WTC11 (cell line): Measurements from ENCODE around the gene ITFG1. TPM values are rescaled to one million over a fixed set of nuclear protein-coding genes. Genes with fewer than 3 reads are reported as not detected.

Source experiments
- ATAC-seq: fragments of 200-7000 bp; cut with Tn5 transposase; 2 replicates; pipeline ENCODE4 v1.10.0; 2021; ENCODE audit warnings: mild to moderate bottlenecking, moderate library complexity
- CTCF ChIA-PET: fragments of 300-600 bp; sonication (Branson Sonifier 250); formaldehyde crosslinking; loops from one replicate; lab custom pipeline; 2021; ENCODE audit warnings: antibody characterized with exemption; lab: Charles Lee
- POLR2A ChIA-PET: fragments of 350-600 bp; sonication (Branson Sonifier 250); formaldehyde crosslinking; loops from one replicate; lab custom pipeline; 2021; ENCODE audit warnings: antibody characterized with exemption; lab: Charles Lee
- DNase-seq: peaks from one replicate; pipeline ENCODE4 v3.0.0; 2021; ENCODE audit warnings: low spot score
- H3K27ac Mint-ChIP-seq: 2 replicates; pipeline ENCODE4 v1.8.0; 2021; ENCODE audit warnings: mixed read lengths
- H3K27me3 Mint-ChIP-seq: 2 replicates; pipeline ENCODE4 v1.8.0; 2021; ENCODE audit warnings: low read depth, mild to moderate bottlenecking, moderate library complexity, mixed read lengths
- H3K36me3 Mint-ChIP-seq: 2 replicates; pipeline ENCODE4 v1.8.0; 2021; ENCODE audit warnings: mixed read lengths
- H3K4me1 Mint-ChIP-seq: 2 replicates; pipeline ENCODE4 v1.8.0; 2022; ENCODE audit warnings: mixed read lengths
- H3K4me3 Mint-ChIP-seq: 2 replicates; pipeline ENCODE4 v1.8.0; 2021; ENCODE audit warnings: mild to moderate bottlenecking, moderate library complexity, mixed read lengths
- H3K9me3 Mint-ChIP-seq: 2 replicates; pipeline ENCODE4 v1.8.0; 2021; ENCODE audit warnings: mixed read lengths
- ELF4 ChIP-seq: sonication (generic); formaldehyde crosslinking; IDR thresholded peaks from 2 replicates; pipeline ENCODE4 v1.8.1; 2022; ENCODE audit warnings: low read depth, mild to moderate bottlenecking, moderate library complexity, missing genetic modification reagents
- ETV6 ChIP-seq: sonication (generic); formaldehyde crosslinking; IDR thresholded peaks from 2 replicates; pipeline ENCODE4 v1.8.1; 2022; ENCODE audit warnings: mild to moderate bottlenecking, missing genetic modification reagents
- GRHL2 ChIP-seq: fragments of 250-450 bp; sonication (Bioruptor Pico); IDR thresholded peaks from 2 replicates; pipeline ENCODE4 v1.8.0; 2022; ENCODE audit warnings: mild to moderate bottlenecking, moderate library complexity; ENCODE audit not compliant: insufficient replicate concordance, severe bottlenecking
- NFYB ChIP-seq: sonication (generic); formaldehyde crosslinking; conservative IDR thresholded peaks from 2 replicates; pipeline ENCODE4 v1.8.0; 2022; ENCODE audit warnings: low read depth, missing genetic modification reagents
- RELA ChIP-seq: sonication (generic); formaldehyde crosslinking; IDR thresholded peaks from 2 replicates; pipeline ENCODE4 v1.8.1; 2022; ENCODE audit warnings: missing genetic modification reagents, mild to moderate bottlenecking, borderline replicate concordance
- TCF7 ChIP-seq: sonication (generic); formaldehyde crosslinking; IDR thresholded peaks from 2 replicates; pipeline ENCODE4 v1.8.0; 2022; ENCODE audit warnings: mild to moderate bottlenecking, low read depth, missing genetic modification reagents, moderate library complexity
- ZBTB21 ChIP-seq: sonication (generic); formaldehyde crosslinking; IDR thresholded peaks from 2 replicates; pipeline ENCODE4 v1.8.1; 2023; ENCODE audit warnings: mild to moderate bottlenecking, missing genetic modification reagents, borderline replicate concordance
- ZNF219 ChIP-seq: sonication (generic); formaldehyde crosslinking; IDR thresholded peaks from 2 replicates; pipeline ENCODE4 v1.8.0; 2023; ENCODE audit warnings: missing genetic modification reagents, mild to moderate bottlenecking, borderline replicate concordance
- ZNF232 ChIP-seq: sonication (generic); formaldehyde crosslinking; IDR thresholded peaks from 2 replicates; pipeline ENCODE4 v1.8.0; 2022; ENCODE audit warnings: mild to moderate bottlenecking, missing genetic modification reagents
- ZNF396 ChIP-seq: fragments of 250-450 bp; sonication (Bioruptor Pico); IDR thresholded peaks from 2 replicates; pipeline ENCODE4 v1.8.0; 2021; ENCODE audit warnings: mild to moderate bottlenecking, moderate library complexity, borderline replicate concordance
- total RNA-seq: library from RNA; stranded (reverse); gene quantifications from 3 replicates; pipeline ENCODE4 v1.2.3, GENCODE V29; 2021
- TF ChIP-seq, protein P1 (sequence below): sonication (generic); formaldehyde crosslinking; IDR thresholded peaks from 2 replicates; pipeline ENCODE4 v1.8.1; 2022; ENCODE audit warnings: mild to moderate bottlenecking, moderate library complexity, missing genetic modification reagents
- TF ChIP-seq, protein P2 (sequence below): sonication (generic); formaldehyde crosslinking; IDR thresholded peaks from 2 replicates; pipeline ENCODE4 v1.8.0; 2023; ENCODE audit warnings: missing genetic modification reagents
- TF ChIP-seq, protein P3 (sequence below): sonication (generic); formaldehyde crosslinking; IDR thresholded peaks from 2 replicates; pipeline ENCODE4 v1.8.0; 2022; ENCODE audit warnings: mild to moderate bottlenecking, missing genetic modification reagents
- TF ChIP-seq, protein P4 (sequence below): sonication (generic); formaldehyde crosslinking; conservative IDR thresholded peaks from 2 replicates; pipeline ENCODE4 v1.8.1; 2023; ENCODE audit warnings: mild to moderate bottlenecking, low read depth, missing genetic modification reagents, moderate library complexity
- TF ChIP-seq, protein P5 (sequence below): sonication (generic); formaldehyde crosslinking; IDR thresholded peaks from 2 replicates; pipeline ENCODE4 v1.8.0; 2022; ENCODE audit warnings: missing genetic modification reagents
- TF ChIP-seq, protein P6 (sequence below): sonication (generic); formaldehyde crosslinking; IDR thresholded peaks from 2 replicates; pipeline ENCODE4 v1.8.1; 2022; ENCODE audit warnings: low read depth, missing genetic modification reagents, borderline replicate concordance
- TF ChIP-seq, protein P7 (sequence below): sonication (generic); formaldehyde crosslinking; IDR thresholded peaks from 2 replicates; pipeline ENCODE4 v1.8.1; 2022; ENCODE audit warnings: mild to moderate bottlenecking, missing genetic modification reagents, moderate library complexity, borderline replicate concordance

Gene ITFG1
- total RNA-seq, 1 experiment from 2014 or later, result 21.1 TPM

DNA sequence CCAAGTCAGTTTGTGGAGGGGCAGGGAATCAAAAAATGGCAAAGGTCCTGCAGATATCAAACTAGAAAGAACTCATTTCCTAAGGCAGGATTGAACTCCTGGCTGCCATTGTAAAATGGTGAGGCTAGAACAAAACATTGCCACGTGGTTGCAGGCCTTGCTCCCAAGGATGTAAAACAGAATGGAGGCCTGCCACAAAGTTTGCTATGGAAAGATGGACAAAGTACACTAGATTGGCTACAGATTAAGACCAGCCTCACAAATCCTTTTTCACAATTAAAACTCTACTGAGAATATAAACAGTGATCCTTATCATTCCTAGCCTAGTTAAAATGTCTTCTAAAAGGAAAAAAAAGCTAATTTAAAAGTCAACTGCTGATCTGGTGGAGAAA lies 31.2 kb upstream of the ITFG1 start:
- ChIA-PET POLR2A (no interaction called here), CTCF (no interaction called here)
- Mint-ChIP-seq H3K9me3 (peaks cover 41% of the 10 kb centered on the region), H3K4me1 (peaks cover 21% of the 10 kb centered on the region), H3K27me3 (no peaks in the 10 kb centered on the region), H3K4me3 (no peak overlapping the region; the same call in 1 of the 2 replicates), H3K36me3 (peaks cover 51% of the 10 kb centered on the region), H3K27ac (peak overlapping the region; percentile 16)
- ATAC-seq, result no peak
- no peak for DNase-seq
- TF ChIP-seq ELF4 (no peak), NFYB (no peak), ZBTB21 (CRISPR knock-in tag) (no peak), RELA (CRISPR knock-in tag) (no peak), ZNF219 (CRISPR knock-in tag) (no peak), ZNF396 (CRISPR knock-in tag) (no peak)
- TF ChIP-seq, protein P1, sequence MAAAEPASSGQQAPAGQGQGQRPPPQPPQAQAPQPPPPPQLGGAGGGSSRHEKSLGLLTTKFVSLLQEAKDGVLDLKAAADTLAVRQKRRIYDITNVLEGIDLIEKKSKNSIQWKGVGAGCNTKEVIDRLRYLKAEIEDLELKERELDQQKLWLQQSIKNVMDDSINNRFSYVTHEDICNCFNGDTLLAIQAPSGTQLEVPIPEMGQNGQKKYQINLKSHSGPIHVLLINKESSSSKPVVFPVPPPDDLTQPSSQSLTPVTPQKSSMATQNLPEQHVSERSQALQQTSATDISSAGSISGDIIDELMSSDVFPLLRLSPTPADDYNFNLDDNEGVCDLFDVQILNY (CRISPR knock-in tag), result no peak
- TF ChIP-seq, protein P2, sequence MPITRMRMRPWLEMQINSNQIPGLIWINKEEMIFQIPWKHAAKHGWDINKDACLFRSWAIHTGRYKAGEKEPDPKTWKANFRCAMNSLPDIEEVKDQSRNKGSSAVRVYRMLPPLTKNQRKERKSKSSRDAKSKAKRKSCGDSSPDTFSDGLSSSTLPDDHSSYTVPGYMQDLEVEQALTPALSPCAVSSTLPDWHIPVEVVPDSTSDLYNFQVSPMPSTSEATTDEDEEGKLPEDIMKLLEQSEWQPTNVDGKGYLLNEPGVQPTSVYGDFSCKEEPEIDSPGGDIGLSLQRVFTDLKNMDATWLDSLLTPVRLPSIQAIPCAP, result no peak
- TF ChIP-seq, protein P3, sequence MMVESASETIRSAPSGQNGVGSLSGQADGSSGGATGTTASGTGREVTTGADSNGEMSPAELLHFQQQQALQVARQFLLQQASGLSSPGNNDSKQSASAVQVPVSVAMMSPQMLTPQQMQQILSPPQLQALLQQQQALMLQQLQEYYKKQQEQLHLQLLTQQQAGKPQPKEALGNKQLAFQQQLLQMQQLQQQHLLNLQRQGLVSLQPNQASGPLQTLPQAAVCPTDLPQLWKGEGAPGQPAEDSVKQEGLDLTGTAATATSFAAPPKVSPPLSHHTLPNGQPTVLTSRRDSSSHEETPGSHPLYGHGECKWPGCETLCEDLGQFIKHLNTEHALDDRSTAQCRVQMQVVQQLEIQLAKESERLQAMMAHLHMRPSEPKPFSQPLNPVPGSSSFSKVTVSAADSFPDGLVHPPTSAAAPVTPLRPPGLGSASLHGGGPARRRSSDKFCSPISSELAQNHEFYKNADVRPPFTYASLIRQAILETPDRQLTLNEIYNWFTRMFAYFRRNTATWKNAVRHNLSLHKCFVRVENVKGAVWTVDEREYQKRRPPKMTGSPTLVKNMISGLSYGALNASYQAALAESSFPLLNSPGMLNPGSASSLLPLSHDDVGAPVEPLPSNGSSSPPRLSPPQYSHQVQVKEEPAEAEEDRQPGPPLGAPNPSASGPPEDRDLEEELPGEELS, result no peak

DNA sequence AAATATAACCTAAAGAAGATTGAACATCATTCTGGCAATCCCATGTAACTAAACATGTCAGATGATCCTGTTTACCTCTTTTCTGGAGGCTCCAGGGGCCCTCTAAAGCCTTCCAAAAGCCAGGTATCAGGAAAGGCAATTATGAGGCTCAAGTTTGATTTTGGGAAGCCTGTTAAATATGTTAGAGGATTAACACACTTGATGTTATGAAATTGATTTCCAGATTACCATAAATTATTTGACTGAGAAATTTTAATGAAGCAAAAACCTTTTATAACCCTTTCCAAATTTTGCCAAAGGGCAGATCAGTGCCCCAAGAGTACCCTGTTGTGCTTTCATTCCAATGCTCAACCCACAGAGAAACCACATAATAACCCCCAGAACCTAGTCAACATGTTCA lies 29.6 kb upstream of the ITFG1 start:
- no peaks in the 10 kb centered on the region for H3K27me3 Mint-ChIP-seq
- DNase-seq (no peak), ATAC-seq (no peak)
- CTCF ChIA-PET, result no interaction called here
- POLR2A ChIA-PET, result no interaction called here
- TF ChIP-seq, protein P4, sequence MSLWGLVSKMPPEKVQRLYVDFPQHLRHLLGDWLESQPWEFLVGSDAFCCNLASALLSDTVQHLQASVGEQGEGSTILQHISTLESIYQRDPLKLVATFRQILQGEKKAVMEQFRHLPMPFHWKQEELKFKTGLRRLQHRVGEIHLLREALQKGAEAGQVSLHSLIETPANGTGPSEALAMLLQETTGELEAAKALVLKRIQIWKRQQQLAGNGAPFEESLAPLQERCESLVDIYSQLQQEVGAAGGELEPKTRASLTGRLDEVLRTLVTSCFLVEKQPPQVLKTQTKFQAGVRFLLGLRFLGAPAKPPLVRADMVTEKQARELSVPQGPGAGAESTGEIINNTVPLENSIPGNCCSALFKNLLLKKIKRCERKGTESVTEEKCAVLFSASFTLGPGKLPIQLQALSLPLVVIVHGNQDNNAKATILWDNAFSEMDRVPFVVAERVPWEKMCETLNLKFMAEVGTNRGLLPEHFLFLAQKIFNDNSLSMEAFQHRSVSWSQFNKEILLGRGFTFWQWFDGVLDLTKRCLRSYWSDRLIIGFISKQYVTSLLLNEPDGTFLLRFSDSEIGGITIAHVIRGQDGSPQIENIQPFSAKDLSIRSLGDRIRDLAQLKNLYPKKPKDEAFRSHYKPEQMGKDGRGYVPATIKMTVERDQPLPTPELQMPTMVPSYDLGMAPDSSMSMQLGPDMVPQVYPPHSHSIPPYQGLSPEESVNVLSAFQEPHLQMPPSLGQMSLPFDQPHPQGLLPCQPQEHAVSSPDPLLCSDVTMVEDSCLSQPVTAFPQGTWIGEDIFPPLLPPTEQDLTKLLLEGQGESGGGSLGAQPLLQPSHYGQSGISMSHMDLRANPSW (CRISPR knock-in tag), result no peak
- TF ChIP-seq GRHL2 (CRISPR knock-in tag) (no peak), ZNF232 (CRISPR knock-in tag) (no peak), TCF7 (CRISPR knock-in tag) (no peak), ETV6 (no peak)
- TF ChIP-seq, protein P5, sequence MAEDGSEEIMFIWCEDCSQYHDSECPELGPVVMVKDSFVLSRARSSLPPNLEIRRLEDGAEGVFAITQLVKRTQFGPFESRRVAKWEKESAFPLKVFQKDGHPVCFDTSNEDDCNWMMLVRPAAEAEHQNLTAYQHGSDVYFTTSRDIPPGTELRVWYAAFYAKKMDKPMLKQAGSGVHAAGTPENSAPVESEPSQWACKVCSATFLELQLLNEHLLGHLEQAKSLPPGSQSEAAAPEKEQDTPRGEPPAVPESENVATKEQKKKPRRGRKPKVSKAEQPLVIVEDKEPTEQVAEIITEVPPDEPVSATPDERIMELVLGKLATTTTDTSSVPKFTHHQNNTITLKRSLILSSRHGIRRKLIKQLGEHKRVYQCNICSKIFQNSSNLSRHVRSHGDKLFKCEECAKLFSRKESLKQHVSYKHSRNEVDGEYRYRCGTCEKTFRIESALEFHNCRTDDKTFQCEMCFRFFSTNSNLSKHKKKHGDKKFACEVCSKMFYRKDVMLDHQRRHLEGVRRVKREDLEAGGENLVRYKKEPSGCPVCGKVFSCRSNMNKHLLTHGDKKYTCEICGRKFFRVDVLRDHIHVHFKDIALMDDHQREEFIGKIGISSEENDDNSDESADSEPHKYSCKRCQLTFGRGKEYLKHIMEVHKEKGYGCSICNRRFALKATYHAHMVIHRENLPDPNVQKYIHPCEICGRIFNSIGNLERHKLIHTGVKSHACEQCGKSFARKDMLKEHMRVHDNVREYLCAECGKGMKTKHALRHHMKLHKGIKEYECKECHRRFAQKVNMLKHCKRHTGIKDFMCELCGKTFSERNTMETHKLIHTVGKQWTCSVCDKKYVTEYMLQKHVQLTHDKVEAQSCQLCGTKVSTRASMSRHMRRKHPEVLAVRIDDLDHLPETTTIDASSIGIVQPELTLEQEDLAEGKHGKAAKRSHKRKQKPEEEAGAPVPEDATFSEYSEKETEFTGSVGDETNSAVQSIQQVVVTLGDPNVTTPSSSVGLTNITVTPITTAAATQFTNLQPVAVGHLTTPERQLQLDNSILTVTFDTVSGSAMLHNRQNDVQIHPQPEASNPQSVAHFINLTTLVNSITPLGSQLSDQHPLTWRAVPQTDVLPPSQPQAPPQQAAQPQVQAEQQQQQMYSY (CRISPR knock-in tag), result no peak
- TF ChIP-seq, protein P6, sequence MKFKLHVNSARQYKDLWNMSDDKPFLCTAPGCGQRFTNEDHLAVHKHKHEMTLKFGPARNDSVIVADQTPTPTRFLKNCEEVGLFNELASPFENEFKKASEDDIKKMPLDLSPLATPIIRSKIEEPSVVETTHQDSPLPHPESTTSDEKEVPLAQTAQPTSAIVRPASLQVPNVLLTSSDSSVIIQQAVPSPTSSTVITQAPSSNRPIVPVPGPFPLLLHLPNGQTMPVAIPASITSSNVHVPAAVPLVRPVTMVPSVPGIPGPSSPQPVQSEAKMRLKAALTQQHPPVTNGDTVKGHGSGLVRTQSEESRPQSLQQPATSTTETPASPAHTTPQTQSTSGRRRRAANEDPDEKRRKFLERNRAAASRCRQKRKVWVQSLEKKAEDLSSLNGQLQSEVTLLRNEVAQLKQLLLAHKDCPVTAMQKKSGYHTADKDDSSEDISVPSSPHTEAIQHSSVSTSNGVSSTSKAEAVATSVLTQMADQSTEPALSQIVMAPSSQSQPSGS (CRISPR knock-in tag), result no peak
- TF ChIP-seq, protein P1 (CRISPR knock-in tag), result no peak
- TF ChIP-seq, protein P7, sequence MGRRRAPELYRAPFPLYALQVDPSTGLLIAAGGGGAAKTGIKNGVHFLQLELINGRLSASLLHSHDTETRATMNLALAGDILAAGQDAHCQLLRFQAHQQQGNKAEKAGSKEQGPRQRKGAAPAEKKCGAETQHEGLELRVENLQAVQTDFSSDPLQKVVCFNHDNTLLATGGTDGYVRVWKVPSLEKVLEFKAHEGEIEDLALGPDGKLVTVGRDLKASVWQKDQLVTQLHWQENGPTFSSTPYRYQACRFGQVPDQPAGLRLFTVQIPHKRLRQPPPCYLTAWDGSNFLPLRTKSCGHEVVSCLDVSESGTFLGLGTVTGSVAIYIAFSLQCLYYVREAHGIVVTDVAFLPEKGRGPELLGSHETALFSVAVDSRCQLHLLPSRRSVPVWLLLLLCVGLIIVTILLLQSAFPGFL, result no peak
- H3K36me3 Mint-ChIP-seq, result peaks cover 55% of the 10 kb centered on the region
- peaks cover 21% of the 10 kb centered on the region for H3K4me1 Mint-ChIP-seq
- no peak overlapping the region for H3K4me3 Mint-ChIP-seq
- peaks cover 46% of the 10 kb centered on the region for H3K9me3 Mint-ChIP-seq
- no peak overlapping the region for H3K27ac Mint-ChIP-seq
